ENCODE measurements around the gene CTSC.

GRCh38 chr11:88355887-88356286 is 18.4 kb upstream of the CTSC start:
- TF ChIP-seq PKNOX1 (IDR thresholded peaks at IDR 0.05) (no peak), FOXK2 (IDR thresholded peaks at IDR 0.05) (no peak), BHLHE40 (IDR thresholded peaks at IDR 0.05; ENCODE audit: borderline replicate concordance) (no peak), SUZ12 (IDR thresholded peaks at IDR 0.05) (no peak), ELF4 (IDR thresholded peaks at IDR 0.05) (no peak), HDGF (IDR thresholded peaks at IDR 0.05; ENCODE audit: borderline replicate concordance) (no peak), SP1 (IDR thresholded peaks at IDR 0.05) (no peak), ARNT (IDR thresholded peaks at IDR 0.05) (no peak), NFRKB (IDR thresholded peaks at IDR 0.05) (no peak)
